ENCODE data around the gene GAD1.
A peak's percentile ranks its signal among the peaks of the same experiment; 100 is the strongest.

The GAD1 gene

GRCh38 chr2:170878505-170878904 lies 61.8 kb downstream of the GAD1 start:
- H3K4me3 ChIP-seq (ENCODE audit: low read depth, low read length): peak overlapping the region; percentile 29; the same call in 1 of the 2 replicates

GRCh38 chr2:170881840-170882239 lies 65.2 kb downstream of the GAD1 start:
- Histone ChIP-seq H3K4me3 (ENCODE audit: low read depth, low read length) (no peak overlapping the region), H3K27me3 (ENCODE audit: insufficient read depth, low read length) (peaks cover 34% of the 10 kb centered on the region), H2AFZ (ENCODE audit: low read length, unreplicated experiment) (no peak overlapping the region), H3K4me1 (ENCODE audit: control insufficient read depth, insufficient read depth, low read length, unreplicated experiment) (peaks cover 13% of the 10 kb centered on the region), H3K27ac (ENCODE audit: low read depth, low read length) (no peak overlapping the region), H3K36me3 (ENCODE audit: insufficient read depth, low read length) (no peaks in the 10 kb centered on the region), H3K79me2 (ENCODE audit: control insufficient read depth, insufficient read depth, low read length, unreplicated experiment) (no peaks in the 10 kb centered on the region)

More at GRCh38 chr2:170878505-170878904, 61.8 kb downstream of the GAD1 start:
- Histone ChIP-seq H2AFZ (ENCODE audit: low read length, unreplicated experiment) (peak overlapping the region; percentile 78), H3K4me1 (ENCODE audit: control insufficient read depth, insufficient read depth, low read length, unreplicated experiment) (no peaks in the 10 kb centered on the region), H3K79me2 (ENCODE audit: control insufficient read depth, insufficient read depth, low read length, unreplicated experiment) (no peaks in the 10 kb centered on the region), H3K27me3 (ENCODE audit: insufficient read depth, low read length) (peaks cover 34% of the 10 kb centered on the region), H3K27ac (ENCODE audit: low read depth, low read length) (no peak overlapping the region), H3K36me3 (ENCODE audit: insufficient read depth, low read length) (no peaks in the 10 kb centered on the region)

GRCh38 chr2:170882758-170883157 lies 66.1 kb downstream of the GAD1 start:
- Histone ChIP-seq H3K27me3 (ENCODE audit: insufficient read depth, low read length) (peaks cover 31% of the 10 kb centered on the region), H3K4me1 (ENCODE audit: control insufficient read depth, insufficient read depth, low read length, unreplicated experiment) (peaks cover 13% of the 10 kb centered on the region), H3K79me2 (ENCODE audit: control insufficient read depth, insufficient read depth, low read length, unreplicated experiment) (no peaks in the 10 kb centered on the region), H3K36me3 (ENCODE audit: insufficient read depth, low read length) (no peaks in the 10 kb centered on the region), H2AFZ (ENCODE audit: low read length, unreplicated experiment) (no peak overlapping the region), H3K27ac (ENCODE audit: low read depth, low read length) (no peak overlapping the region), H3K4me3 (ENCODE audit: low read depth, low read length) (no peak overlapping the region)

DNA sequence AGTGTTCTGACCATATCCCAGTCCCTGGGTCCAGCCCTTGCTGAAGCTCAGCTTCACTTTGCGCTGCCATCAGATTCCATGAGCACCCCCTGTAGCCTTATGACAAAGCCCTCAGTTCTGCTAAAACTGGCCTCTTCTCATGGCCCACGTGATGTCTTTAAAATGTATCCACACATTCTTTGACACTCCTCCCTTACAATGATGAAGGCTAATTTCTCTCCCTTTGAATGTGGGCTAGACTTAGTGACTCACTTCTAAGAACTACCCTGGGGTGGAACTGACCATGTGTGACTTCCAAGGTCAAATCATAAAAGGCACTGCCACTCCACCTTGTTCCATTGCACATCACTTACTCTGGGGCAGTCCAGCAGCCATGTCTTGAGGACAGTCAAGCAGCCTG lies 67.0 kb downstream of the GAD1 start:
- Histone ChIP-seq H3K36me3 (ENCODE audit: insufficient read depth, low read length) (no peaks in the 10 kb centered on the region), H3K4me1 (ENCODE audit: control insufficient read depth, insufficient read depth, low read length, unreplicated experiment) (peaks cover 13% of the 10 kb centered on the region), H2AFZ (ENCODE audit: low read length, unreplicated experiment) (no peak overlapping the region), H3K79me2 (ENCODE audit: control insufficient read depth, insufficient read depth, low read length, unreplicated experiment) (no peaks in the 10 kb centered on the region), H3K27me3 (ENCODE audit: insufficient read depth, low read length) (peaks cover 39% of the 10 kb centered on the region), H3K4me3 (ENCODE audit: low read depth, low read length) (no peak overlapping the region), H3K27ac (ENCODE audit: low read depth, low read length) (no peak overlapping the region)

DNA sequence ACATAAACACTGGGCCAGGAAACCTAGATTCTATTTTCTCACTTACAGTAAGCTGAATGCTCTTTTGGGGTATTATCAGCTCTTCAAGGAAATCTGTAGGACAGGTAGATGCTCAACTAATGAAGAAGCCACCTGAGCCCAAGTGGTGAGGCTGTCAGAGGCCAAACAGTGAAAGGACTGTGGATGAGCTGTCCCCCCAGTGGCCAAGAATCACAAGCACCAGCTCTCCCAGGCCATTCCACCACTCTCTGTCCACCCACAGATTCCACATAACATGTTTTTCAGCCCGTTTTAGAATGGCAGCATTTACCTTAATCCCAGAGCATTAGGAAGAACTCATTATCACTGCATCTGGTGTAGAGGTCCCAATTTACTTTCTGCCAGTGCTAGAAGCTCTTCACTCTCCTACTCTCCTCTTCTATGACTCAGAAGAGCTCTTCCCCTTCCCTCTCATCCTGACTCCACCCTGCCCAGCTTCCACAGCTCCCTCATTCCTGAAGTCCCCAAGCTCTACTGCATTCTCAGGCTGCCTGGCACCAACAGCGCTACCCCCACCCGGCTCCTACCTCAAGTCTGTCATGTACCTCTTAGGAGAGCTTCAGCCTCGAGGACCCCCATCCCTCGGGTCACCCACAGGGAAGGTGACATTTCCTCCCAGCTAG lies 68.6 kb downstream of the GAD1 start:
- Histone ChIP-seq H3K79me2 (ENCODE audit: control insufficient read depth, insufficient read depth, low read length, unreplicated experiment) (no peaks in the 10 kb centered on the region), H3K4me1 (ENCODE audit: control insufficient read depth, insufficient read depth, low read length, unreplicated experiment) (peaks cover 13% of the 10 kb centered on the region), H2AFZ (ENCODE audit: low read length, unreplicated experiment) (no peak overlapping the region), H3K27ac (ENCODE audit: low read depth, low read length) (no peak overlapping the region), H3K36me3 (ENCODE audit: insufficient read depth, low read length) (no peaks in the 10 kb centered on the region), H3K4me3 (ENCODE audit: low read depth, low read length) (no peak overlapping the region), H3K27me3 (ENCODE audit: insufficient read depth, low read length) (peaks cover 41% of the 10 kb centered on the region)

DNA sequence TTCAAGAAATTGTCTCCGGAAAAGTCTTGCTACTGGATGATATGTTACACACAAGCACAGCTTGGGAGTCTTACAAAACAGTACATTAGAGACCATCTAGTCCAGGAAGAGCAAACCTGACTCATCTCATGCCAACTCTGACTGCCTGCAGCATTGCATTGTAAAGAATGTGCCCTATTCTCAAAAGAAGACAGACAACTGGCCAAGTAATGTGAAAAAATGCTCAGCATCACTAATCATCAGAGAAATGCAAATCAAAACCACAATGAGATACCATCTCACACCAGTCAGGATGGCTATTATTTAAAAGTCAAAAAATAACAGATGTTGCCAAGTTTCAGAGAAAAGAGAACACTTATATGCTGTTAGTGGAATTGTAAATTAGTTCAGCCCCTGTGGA lies 69.7 kb downstream of the GAD1 start:
- H3K4me1 ChIP-seq (ENCODE audit: control insufficient read depth, insufficient read depth, low read length, unreplicated experiment): peaks cover 13% of the 10 kb centered on the region
- peaks cover 37% of the 10 kb centered on the region for H3K27me3 ChIP-seq (ENCODE audit: insufficient read depth, low read length)
- H3K4me3 ChIP-seq (ENCODE audit: low read depth, low read length): no peak overlapping the region
- H3K27ac ChIP-seq (ENCODE audit: low read depth, low read length): no peak overlapping the region
- no peaks in the 10 kb centered on the region for H3K79me2 ChIP-seq (ENCODE audit: control insufficient read depth, insufficient read depth, low read length, unreplicated experiment)
- H3K36me3 ChIP-seq (ENCODE audit: insufficient read depth, low read length): no peaks in the 10 kb centered on the region
- H2AFZ ChIP-seq (ENCODE audit: low read length, unreplicated experiment): no peak overlapping the region

DNA sequence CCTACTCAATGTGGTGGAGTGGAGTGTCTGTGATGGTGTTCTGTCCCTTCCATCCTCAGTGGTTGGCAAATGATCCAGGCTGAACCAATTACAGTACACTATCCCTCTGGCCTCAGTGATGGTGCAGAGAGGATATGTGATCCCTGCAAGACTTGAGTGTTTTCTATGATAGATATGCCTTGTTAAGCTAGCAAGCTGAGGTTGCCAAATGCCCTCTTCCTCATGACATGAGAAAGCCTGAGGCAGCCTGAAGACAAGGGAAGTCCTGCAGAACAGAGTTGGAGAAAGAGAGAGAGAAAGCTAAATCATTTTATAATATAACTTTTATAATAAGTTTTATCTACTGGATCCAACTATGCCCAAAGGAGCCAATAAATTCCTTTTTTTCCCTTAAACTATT lies 70.8 kb downstream of the GAD1 start:
- Histone ChIP-seq H3K79me2 (ENCODE audit: control insufficient read depth, insufficient read depth, low read length, unreplicated experiment) (no peaks in the 10 kb centered on the region), H3K27ac (ENCODE audit: low read depth, low read length) (no peak overlapping the region), H3K27me3 (ENCODE audit: insufficient read depth, low read length) (peaks cover 26% of the 10 kb centered on the region), H3K36me3 (ENCODE audit: insufficient read depth, low read length) (no peaks in the 10 kb centered on the region), H3K4me3 (ENCODE audit: low read depth, low read length) (no peak overlapping the region), H2AFZ (ENCODE audit: low read length, unreplicated experiment) (no peak overlapping the region), H3K4me1 (ENCODE audit: control insufficient read depth, insufficient read depth, low read length, unreplicated experiment) (peaks cover 13% of the 10 kb centered on the region)

GRCh38 chr2:170887896-170888295 lies 71.2 kb downstream of the GAD1 start:
- Histone ChIP-seq H3K36me3 (ENCODE audit: insufficient read depth, low read length) (no peaks in the 10 kb centered on the region), H2AFZ (ENCODE audit: low read length, unreplicated experiment) (no peak overlapping the region), H3K4me1 (ENCODE audit: control insufficient read depth, insufficient read depth, low read length, unreplicated experiment) (peaks cover 13% of the 10 kb centered on the region), H3K4me3 (ENCODE audit: low read depth, low read length) (no peak overlapping the region), H3K27ac (ENCODE audit: low read depth, low read length) (no peak overlapping the region), H3K79me2 (ENCODE audit: control insufficient read depth, insufficient read depth, low read length, unreplicated experiment) (no peaks in the 10 kb centered on the region), H3K27me3 (ENCODE audit: insufficient read depth, low read length) (peaks cover 24% of the 10 kb centered on the region)

DNA sequence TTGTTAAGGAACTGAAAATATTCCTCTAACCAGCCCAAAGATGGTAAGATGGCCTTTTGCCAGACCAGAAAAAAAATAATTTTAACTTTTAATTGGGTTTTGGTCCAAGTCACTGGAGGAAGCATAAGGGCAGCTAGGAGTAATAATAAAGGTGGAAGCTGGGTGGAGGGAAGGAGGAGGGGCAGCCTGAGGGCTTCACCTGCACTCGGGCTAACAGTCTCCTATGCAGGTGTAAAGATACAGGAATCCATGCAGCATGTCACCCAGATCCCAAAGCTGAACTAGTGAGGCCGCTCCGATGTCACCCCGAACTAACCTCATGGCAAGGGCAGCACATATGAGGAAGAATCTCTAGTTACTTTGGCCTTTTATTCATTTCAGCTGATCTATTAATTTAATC lies 75.2 kb downstream of the GAD1 start:
- Histone ChIP-seq H3K4me1 (ENCODE audit: control insufficient read depth, insufficient read depth, low read length, unreplicated experiment) (peaks cover 12% of the 10 kb centered on the region), H3K27ac (ENCODE audit: low read depth, low read length) (no peak overlapping the region), H3K27me3 (ENCODE audit: insufficient read depth, low read length) (peaks cover 20% of the 10 kb centered on the region), H2AFZ (ENCODE audit: low read length, unreplicated experiment) (no peak overlapping the region), H3K36me3 (ENCODE audit: insufficient read depth, low read length) (no peaks in the 10 kb centered on the region), H3K4me3 (ENCODE audit: low read depth, low read length) (no peak overlapping the region), H3K79me2 (ENCODE audit: control insufficient read depth, insufficient read depth, low read length, unreplicated experiment) (no peaks in the 10 kb centered on the region)

- Histone ChIP-seq H2AFZ (ENCODE audit: low read length, unreplicated experiment) (no peak overlapping the region), H3K79me2 (ENCODE audit: control insufficient read depth, insufficient read depth, low read length, unreplicated experiment) (no peaks in the 10 kb centered on the region), H3K4me3 (ENCODE audit: low read depth, low read length) (no peak overlapping the region), H3K27me3 (ENCODE audit: insufficient read depth, low read length) (peaks cover 20% of the 10 kb centered on the region), H3K36me3 (ENCODE audit: insufficient read depth, low read length) (no peaks in the 10 kb centered on the region), H3K27ac (ENCODE audit: low read depth, low read length) (no peak overlapping the region), H3K4me1 (ENCODE audit: control insufficient read depth, insufficient read depth, low read length, unreplicated experiment) (peaks cover 12% of the 10 kb centered on the region)
Measured at GRCh38 chr2:170892391-170892951, 75.8 kb downstream of the GAD1 start.
